WI38 (cell line): ENCODE measurements around the gene GNAL.
"Not testable (repeated sequence)": the region's sequence is repeated elsewhere in the genome, so short reads cannot be mapped to it uniquely, and the experiment has no call there.

Experiments used
- H3K4me3 ChIP-seq: 2 replicates; pipeline ENCODE4 v1.5.1; 2011; ENCODE audit warnings: low read depth, mild to moderate bottlenecking, control low read depth, low read length
- CTCF ChIP-seq: IDR thresholded peaks from 2 replicates; pipeline ENCODE4 v1.5.1; 2012; ENCODE audit warnings: low read depth, mild to moderate bottlenecking, control low read depth, low read length

Gene GNAL

GRCh38 chr18:11847811-11848210, 158.7 kb downstream of the GNAL start:
- H3K4me3 ChIP-seq: no peak overlapping the region
- TF ChIP-seq CTCF: no peak

DNA sequence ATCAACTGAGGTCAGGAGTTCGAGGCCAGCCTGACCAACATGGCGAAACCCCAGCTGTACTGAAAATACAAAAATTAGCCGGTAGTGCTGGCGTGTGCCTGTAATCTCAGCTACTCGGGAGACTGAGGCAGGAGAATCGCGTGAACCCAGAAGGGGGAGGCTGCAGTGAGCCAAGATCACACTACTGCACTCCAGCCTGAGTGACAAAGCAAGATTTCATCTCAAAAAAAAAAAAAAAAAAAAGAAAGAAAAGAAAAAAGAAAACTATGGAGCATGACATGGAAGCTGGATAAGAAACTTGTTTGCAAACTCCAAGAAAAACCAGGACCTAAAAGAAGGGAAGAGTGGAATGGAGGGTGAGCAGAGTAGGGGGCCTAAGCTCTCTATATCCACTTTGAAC, 160.2 kb downstream of the GNAL start:
- no peak overlapping the region for H3K4me3 ChIP-seq
- no peak for TF ChIP-seq CTCF

- H3K4me3 ChIP-seq: peak overlapping the region; percentile 100
Measured at GRCh38 chr18:11849841-11850634, 161.0 kb downstream of the GNAL start.

GRCh38 chr18:11850821-11851145, 161.7 kb downstream of the GNAL start:
- no peak for TF ChIP-seq CTCF
- peak overlapping the region; percentile 100 for H3K4me3 ChIP-seq

More at GRCh38 chr18:11849841-11850634, 161.0 kb downstream of the GNAL start:
- no peak for TF ChIP-seq CTCF

DNA sequence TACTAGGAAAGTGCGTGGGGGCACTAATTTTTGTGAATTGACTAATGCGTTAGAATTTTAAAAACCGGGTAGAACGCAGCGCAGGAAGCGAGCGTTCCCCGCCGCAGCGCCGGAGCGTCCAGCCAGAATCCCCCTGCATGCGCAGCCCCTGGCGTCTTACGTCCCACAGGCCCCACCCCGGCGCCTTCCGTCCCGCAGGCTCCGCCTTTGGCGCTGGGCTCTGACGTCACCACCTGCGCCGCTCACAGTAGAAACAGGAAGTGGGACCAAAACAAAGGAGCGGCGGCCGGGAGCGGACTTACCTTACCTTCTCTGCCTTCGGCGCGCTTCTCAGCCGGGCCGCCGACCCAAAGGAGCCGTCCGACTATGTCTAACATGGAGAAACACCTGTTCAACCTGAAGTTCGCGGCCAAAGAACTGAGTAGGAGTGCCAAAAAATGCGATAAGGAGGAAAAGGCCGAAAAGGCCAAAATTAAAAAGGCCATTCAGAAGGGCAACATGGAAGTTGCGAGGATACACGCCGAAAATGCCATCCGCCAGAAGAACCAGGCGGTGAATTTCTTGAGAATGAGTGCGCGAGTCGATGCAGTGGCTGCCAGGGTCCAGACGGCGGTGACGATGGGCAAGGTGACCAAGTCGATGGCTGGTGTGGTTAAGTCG, 162.2 kb downstream of the GNAL start, which contains the start of gene CHMP1B:
TSS of gene CHMP1B (plus strand) at position 268 of the 660 bp plus-strand sequence. CDS start at position 367, 99 bp downstream.
- H3K4me3 ChIP-seq: peak within 1 kb of the TSS; percentile 100
- TF ChIP-seq CTCF: no peak

GRCh38 chr18:11851806-11852337, 162.8 kb downstream of the GNAL start:
- H3K4me3 ChIP-seq: peak overlapping the region; percentile 100
- no peak for TF ChIP-seq CTCF

DNA sequence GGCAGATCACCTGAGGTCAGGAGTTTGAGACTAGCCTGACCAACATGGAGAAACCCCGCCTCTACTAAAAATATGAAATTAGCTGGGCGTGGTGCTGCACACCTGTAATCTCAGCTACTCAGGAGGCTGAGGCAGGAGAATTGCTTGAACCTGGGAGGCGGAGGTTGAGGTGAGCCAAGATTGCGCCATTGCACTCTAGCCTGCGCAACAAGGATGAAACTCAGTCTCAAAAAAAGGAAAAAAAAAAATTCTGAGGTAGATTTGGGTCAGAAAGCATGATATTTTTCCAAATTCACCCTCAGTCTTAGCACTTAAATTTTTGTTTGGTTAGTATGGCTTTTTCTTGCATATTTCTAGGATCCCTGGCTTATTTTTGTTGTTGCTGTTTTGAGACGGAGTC, 165.5 kb downstream of the GNAL start:
- not testable (repeated sequence) for H3K4me3 ChIP-seq
